ENCODE results near the gene LCN2. TPM values are rescaled to one million over a fixed set of nuclear protein-coding genes. Genes with fewer than 3 reads are reported as not detected.

The LCN2 gene
- total RNA-seq, 1 experiment from 2014 or later: not detected

DNA sequence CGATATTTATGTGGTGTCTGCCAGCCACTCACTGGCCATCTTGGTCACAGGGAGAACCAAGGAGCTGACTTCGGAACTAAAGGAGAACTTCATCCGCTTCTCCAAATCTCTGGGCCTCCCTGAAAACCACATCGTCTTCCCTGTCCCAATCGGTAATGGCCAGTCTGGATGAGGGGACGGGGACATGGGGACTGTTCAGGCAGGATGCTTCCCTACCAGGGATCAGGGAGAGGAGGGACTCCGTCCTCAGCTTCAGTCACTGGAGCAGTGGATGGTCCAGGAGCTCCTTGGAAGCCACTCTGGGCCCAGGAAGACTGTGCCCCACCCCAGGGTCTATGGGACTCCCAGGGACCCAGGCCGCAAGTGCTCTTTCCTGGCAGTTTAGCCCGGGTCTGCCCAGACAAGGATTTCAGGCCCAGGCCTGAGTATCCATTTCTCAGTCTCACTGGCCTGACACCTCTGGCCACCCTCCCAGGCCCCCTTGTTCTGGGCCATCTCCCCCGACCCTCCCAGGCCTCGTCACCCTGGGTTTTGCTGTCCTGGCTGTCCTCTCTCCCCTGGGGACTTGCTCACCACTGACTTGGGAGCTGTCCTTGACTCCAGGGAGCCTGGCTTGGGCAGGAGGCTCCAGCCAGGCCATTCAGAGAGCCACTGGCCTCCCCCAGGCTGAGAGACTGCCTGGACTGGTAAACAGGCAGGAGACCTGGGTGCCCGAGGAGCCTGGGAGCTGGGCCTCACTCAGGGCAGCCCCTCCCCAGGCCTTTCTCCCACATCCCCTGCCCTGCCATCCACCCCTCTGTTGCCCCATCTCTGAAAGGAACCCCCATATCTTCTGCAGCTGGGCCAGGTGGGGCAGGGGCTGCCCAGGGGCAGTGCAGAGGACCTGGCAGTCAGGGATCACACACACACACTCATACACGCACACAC is 3.1 kb downstream of the LCN2 start:
- no peaks in the 10 kb centered on the region for H3K27me3 ChIP-seq (replicated peaks; ENCODE audit: insufficient read depth, low read depth, low read length, poor library complexity)
- CTCF ChIA-PET: no interaction called here
- no peaks in the 10 kb centered on the region for H3K9me3 ChIP-seq (ENCODE audit: low read depth, low read length, poor library complexity, severe bottlenecking)
- H3K4me3 ChIP-seq (ENCODE audit: low read depth, low read length, poor library complexity, severe bottlenecking): no peak overlapping the region
- POLR2A ChIA-PET (ENCODE audit: low non-redundant PET): no interaction called here
- H3K27ac ChIP-seq (ENCODE audit: low read depth, low read length, poor library complexity, severe bottlenecking): no peak overlapping the region
- H3K4me1 ChIP-seq (ENCODE audit: insufficient read depth, low read length, poor library complexity, severe bottlenecking): no peaks in the 10 kb centered on the region
- TF ChIP-seq, protein P1, sequence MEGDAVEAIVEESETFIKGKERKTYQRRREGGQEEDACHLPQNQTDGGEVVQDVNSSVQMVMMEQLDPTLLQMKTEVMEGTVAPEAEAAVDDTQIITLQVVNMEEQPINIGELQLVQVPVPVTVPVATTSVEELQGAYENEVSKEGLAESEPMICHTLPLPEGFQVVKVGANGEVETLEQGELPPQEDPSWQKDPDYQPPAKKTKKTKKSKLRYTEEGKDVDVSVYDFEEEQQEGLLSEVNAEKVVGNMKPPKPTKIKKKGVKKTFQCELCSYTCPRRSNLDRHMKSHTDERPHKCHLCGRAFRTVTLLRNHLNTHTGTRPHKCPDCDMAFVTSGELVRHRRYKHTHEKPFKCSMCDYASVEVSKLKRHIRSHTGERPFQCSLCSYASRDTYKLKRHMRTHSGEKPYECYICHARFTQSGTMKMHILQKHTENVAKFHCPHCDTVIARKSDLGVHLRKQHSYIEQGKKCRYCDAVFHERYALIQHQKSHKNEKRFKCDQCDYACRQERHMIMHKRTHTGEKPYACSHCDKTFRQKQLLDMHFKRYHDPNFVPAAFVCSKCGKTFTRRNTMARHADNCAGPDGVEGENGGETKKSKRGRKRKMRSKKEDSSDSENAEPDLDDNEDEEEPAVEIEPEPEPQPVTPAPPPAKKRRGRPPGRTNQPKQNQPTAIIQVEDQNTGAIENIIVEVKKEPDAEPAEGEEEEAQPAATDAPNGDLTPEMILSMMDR (conservative IDR thresholded peaks at IDR 0.05; ENCODE audit: low read depth, low read length): no peak
- TF ChIP-seq EZH2 (IDR thresholded peaks at IDR 0.05; ENCODE audit: borderline replicate concordance, low read depth, low read length, poor library complexity, severe bottlenecking): no peak
- no TSS peak for BruUV-seq (replicated peaks)
- intact Hi-C loops (cut with micrococcal nuclease; ENCODE audit: unreplicated experiment): no loop called here
- DNase-seq (ENCODE audit: low spot score): no peak
- H3K36me3 ChIP-seq (ENCODE audit: insufficient read depth, low read length, poor library complexity, severe bottlenecking): no peaks in the 10 kb centered on the region

DNA sequence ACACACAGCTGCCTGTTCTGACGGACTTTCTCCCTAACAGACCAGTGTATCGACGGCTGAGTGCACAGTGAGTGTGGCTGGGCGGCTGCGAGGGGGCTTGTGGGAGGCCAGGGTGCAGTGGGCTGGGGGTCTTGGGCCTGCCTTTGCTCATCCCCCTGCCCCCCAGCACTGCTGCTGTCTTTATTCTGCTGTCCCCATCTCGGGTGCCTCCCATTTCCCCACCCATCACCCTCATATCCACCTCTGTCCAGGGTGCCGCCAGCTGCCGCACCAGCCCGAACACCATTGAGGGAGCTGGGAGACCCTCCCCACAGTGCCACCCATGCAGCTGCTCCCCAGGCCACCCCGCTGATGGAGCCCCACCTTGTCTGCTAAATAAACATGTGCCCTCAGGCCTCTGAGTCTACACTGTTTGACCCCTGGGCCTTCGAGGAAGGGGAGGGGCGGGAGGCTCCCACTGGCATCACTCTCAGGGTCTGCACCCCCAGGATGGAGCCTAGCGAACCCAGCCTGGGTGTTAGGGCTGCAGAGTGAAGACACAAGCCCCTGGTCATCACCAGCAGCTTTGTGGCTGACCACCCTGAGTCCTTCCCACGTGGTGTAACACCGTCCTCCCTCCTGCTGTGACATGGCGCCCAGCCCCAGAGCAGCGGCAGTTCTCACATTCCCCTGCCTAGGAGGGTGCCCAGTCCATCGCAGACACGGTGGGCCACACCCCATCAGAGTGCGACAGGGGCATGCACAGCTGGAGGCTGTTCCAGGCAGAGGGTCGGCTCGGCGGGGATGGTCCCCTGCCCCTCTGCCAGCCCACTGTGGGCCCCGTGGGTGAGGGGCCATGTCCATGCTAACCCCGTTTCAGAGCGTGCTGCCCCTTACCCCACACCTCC is 4.0 kb downstream of the LCN2 start:
- BruUV-seq (replicated peaks): no TSS peak
- TF ChIP-seq EZH2 (IDR thresholded peaks at IDR 0.05; ENCODE audit: borderline replicate concordance, low read depth, low read length, poor library complexity, severe bottlenecking): no peak
- TF ChIP-seq, protein P1 (conservative IDR thresholded peaks at IDR 0.05; ENCODE audit: low read depth, low read length): no peak
- ChIA-PET CTCF (no interaction called here), POLR2A (ENCODE audit: low non-redundant PET) (no interaction called here)
- H3K4me3 ChIP-seq (ENCODE audit: low read depth, low read length, poor library complexity, severe bottlenecking): no peak overlapping the region
- H3K27me3 ChIP-seq (replicated peaks; ENCODE audit: insufficient read depth, low read depth, low read length, poor library complexity): no peaks in the 10 kb centered on the region
- intact Hi-C loops (cut with micrococcal nuclease; ENCODE audit: unreplicated experiment): no loop called here
- no peaks in the 10 kb centered on the region for H3K36me3 ChIP-seq (ENCODE audit: insufficient read depth, low read length, poor library complexity, severe bottlenecking)
- DNase-seq (ENCODE audit: low spot score): no peak
- no peaks in the 10 kb centered on the region for H3K9me3 ChIP-seq (ENCODE audit: low read depth, low read length, poor library complexity, severe bottlenecking)
- H3K4me1 ChIP-seq (ENCODE audit: insufficient read depth, low read length, poor library complexity, severe bottlenecking): no peaks in the 10 kb centered on the region
- no peak overlapping the region for H3K27ac ChIP-seq (ENCODE audit: low read depth, low read length, poor library complexity, severe bottlenecking)

DNA sequence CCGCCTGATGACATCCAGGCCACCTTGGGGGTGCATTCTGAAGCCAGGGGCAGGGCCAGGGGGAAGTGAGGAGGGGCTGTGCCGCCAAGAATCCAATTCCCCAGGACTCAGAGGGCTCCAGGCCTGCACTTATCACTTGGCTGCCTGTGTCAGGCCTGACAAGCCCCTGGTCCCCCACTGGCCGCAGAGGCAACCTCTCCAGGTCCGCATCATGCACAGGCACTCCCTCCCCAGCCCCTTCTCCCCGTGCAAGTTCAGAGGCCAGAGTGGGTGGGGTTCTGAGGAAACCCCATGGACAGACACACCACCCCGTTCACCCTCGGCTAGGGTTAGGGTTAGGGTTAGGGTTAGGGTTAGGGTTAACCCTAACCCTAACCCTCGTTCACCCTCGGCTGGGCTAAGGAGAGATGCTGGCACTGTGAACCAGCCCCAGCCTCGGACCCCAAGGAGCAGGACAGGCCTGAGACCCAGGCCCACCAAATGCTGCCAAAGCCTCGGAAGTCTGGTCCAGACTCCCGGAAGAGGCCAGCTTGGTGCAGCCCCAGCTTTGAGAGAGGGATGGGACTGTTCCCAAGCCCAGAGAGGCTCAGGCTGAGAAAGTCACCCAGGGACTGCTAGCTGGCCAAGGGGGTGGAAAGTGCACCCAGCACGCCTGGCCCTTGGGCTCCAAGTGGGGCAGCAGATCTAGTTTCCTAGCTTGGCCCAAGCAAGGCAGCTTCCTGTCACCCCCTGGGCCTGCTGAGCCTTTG is 4.9 kb downstream of the LCN2 start:
- no peak overlapping the region for H3K4me3 ChIP-seq (ENCODE audit: low read depth, low read length, poor library complexity, severe bottlenecking)
- ChIA-PET POLR2A (ENCODE audit: low non-redundant PET) (no interaction called here), CTCF (no interaction called here)
- intact Hi-C loops (cut with micrococcal nuclease; ENCODE audit: unreplicated experiment): no loop called here
- TF ChIP-seq EZH2 (IDR thresholded peaks at IDR 0.05; ENCODE audit: borderline replicate concordance, low read depth, low read length, poor library complexity, severe bottlenecking): no peak
- TF ChIP-seq, protein P1 (conservative IDR thresholded peaks at IDR 0.05; ENCODE audit: low read depth, low read length): no peak
- H3K27me3 ChIP-seq (replicated peaks; ENCODE audit: insufficient read depth, low read depth, low read length, poor library complexity): no peaks in the 10 kb centered on the region
- H3K36me3 ChIP-seq (ENCODE audit: insufficient read depth, low read length, poor library complexity, severe bottlenecking): no peaks in the 10 kb centered on the region
- BruUV-seq (replicated peaks): no TSS peak
- no peak for DNase-seq (ENCODE audit: low spot score)
- no peaks in the 10 kb centered on the region for H3K9me3 ChIP-seq (ENCODE audit: low read depth, low read length, poor library complexity, severe bottlenecking)
- no peaks in the 10 kb centered on the region for H3K4me1 ChIP-seq (ENCODE audit: insufficient read depth, low read length, poor library complexity, severe bottlenecking)
- H3K27ac ChIP-seq (ENCODE audit: low read depth, low read length, poor library complexity, severe bottlenecking): no peak overlapping the region
